Stimulated activated CD8-positive, alpha-beta memory T cell treated with anti-CD3 and anti-CD28 coated beads, Interleukin-4, amount 100 ng/mL, for 1 hour (primary cell): ENCODE results near the gene TRPC4AP.

ENCODE experiments used
- DNase-seq, 2 donors: peaks; one replicate each; pipeline ENCODE4 v3.0.0-alpha.2; 2020; ENCODE audit warnings: low read depth in 2 of 2, low spot score in 1 of 2

Gene TRPC4AP

GRCh38 chr20:34971561-34972235, 120.9 kb downstream of the TRPC4AP start:
- no peak for DNase-seq

- DNase-seq: no peak
Observed at GRCh38 chr20:34970846-34971560, 121.6 kb downstream of the TRPC4AP start.

- no peak for DNase-seq
Observed at GRCh38 chr20:34970193-34970840, 122.3 kb downstream of the TRPC4AP start.

- DNase-seq: no peak
Observed at GRCh38 chr20:34968042-34968775, 124.4 kb downstream of the TRPC4AP start.

- DNase-seq: no peak
Observed at GRCh38 chr20:34967421-34967820, 125.2 kb downstream of the TRPC4AP start.

GRCh38 chr20:34965051-34965450, 127.6 kb downstream of the TRPC4AP start:
- DNase-seq: no peak

- no peak for DNase-seq
Observed at GRCh38 chr20:34964486-34964885, 128.1 kb downstream of the TRPC4AP start.

GRCh38 chr20:34956751-34957472, 135.7 kb downstream of the TRPC4AP start:
- DNase-seq: no peak

- DNase-seq: no peak
Observed at GRCh38 chr20:34956041-34956458, 136.6 kb downstream of the TRPC4AP start.

GRCh38 chr20:34955231-34956040, 137.2 kb downstream of the TRPC4AP start, which contains the start of the genes GSS and MYH7B:
TSS of gene GSS (minus strand) at chr20:34955806. CDS start at chr20:34951852, 3,954 bp downstream.
TSS of gene MYH7B (plus strand) at chr20:34955868. CDS start at chr20:34978006, 22,138 bp downstream.
- DNase-seq: peak; percentile 93 to 95

- DNase-seq: no peak
Observed at GRCh38 chr20:34954904-34955230, 137.7 kb downstream of the TRPC4AP start.

GRCh38 chr20:34953960-34954359, 138.6 kb downstream of the TRPC4AP start:
- no peak for DNase-seq

- DNase-seq: no peak
Observed at GRCh38 chr20:34952671-34953070, 139.9 kb downstream of the TRPC4AP start.
